ENCODE data around the gene RET. TPM values are rescaled to one million over a fixed set of nuclear protein-coding genes. Genes with fewer than 3 reads are reported as not detected.

RET gene
- total and polyA plus RNA-seq, 2 donors from 2014 or later = 1.1 to 3.1 TPM

DNA sequence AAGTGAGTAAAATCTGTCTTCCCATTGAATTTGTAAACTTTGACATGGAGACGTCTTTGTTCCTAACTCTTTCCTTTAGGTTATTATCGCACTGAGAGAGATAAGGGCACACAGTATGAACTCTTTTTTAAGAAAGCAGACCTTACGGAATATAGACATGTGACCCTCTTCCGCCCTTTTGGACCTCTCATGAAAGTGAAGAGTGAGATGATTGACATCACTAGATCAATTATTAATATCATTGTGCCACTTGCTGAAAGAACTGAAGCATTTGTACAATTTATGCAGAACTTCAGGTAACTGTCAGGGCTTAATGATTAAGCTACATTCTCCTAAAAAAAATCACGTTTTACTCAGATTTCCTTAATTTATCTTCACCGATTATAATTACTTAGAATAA lies 81.8 kb downstream of the RET start:
- no peak for DNase-seq
- intact Hi-C loops (cut with DNase I) = no loop called here
- peaks cover 0 to 6% (median 3%) of the 10 kb centered on the region in 3 donors for H3K4me1 ChIP-seq (ENCODE audit: control insufficient read depth in 2 of 3, insufficient read depth in 2 of 3, low read depth in 1 of 3, low read length in 3 of 3)
- H3K36me3 ChIP-seq (ENCODE audit: control insufficient read depth in 2 of 3, insufficient read depth in 3 of 3, low read length in 3 of 3) = peaks cover 0 to 2% (median 0%) of the 10 kb centered on the region in 3 donors
- no peak overlapping the region for H3K27ac ChIP-seq (ENCODE audit: low read depth in 2 of 2, low read length in 2 of 2)
- TF ChIP-seq, protein P1, sequence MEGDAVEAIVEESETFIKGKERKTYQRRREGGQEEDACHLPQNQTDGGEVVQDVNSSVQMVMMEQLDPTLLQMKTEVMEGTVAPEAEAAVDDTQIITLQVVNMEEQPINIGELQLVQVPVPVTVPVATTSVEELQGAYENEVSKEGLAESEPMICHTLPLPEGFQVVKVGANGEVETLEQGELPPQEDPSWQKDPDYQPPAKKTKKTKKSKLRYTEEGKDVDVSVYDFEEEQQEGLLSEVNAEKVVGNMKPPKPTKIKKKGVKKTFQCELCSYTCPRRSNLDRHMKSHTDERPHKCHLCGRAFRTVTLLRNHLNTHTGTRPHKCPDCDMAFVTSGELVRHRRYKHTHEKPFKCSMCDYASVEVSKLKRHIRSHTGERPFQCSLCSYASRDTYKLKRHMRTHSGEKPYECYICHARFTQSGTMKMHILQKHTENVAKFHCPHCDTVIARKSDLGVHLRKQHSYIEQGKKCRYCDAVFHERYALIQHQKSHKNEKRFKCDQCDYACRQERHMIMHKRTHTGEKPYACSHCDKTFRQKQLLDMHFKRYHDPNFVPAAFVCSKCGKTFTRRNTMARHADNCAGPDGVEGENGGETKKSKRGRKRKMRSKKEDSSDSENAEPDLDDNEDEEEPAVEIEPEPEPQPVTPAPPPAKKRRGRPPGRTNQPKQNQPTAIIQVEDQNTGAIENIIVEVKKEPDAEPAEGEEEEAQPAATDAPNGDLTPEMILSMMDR (IDR thresholded peaks at IDR 0.05; ENCODE audit: borderline replicate concordance, extremely low read depth, insufficient read depth) = no peak
- H3K9me3 ChIP-seq (ENCODE audit: control insufficient read depth in 2 of 3, insufficient read depth in 1 of 3, low read length in 3 of 3) = no peaks in the 10 kb centered on the region
- peak; percentile 33 for FAIRE-seq
- no peak overlapping the region for H3K9ac ChIP-seq (ENCODE audit: low read length in 3 of 3)
- H3K27me3 ChIP-seq (ENCODE audit: control insufficient read depth, insufficient read depth, low read length) = no peaks in the 10 kb centered on the region
- no peak overlapping the region for H3K4me3 ChIP-seq (ENCODE audit: low read length in 3 of 3)

DNA sequence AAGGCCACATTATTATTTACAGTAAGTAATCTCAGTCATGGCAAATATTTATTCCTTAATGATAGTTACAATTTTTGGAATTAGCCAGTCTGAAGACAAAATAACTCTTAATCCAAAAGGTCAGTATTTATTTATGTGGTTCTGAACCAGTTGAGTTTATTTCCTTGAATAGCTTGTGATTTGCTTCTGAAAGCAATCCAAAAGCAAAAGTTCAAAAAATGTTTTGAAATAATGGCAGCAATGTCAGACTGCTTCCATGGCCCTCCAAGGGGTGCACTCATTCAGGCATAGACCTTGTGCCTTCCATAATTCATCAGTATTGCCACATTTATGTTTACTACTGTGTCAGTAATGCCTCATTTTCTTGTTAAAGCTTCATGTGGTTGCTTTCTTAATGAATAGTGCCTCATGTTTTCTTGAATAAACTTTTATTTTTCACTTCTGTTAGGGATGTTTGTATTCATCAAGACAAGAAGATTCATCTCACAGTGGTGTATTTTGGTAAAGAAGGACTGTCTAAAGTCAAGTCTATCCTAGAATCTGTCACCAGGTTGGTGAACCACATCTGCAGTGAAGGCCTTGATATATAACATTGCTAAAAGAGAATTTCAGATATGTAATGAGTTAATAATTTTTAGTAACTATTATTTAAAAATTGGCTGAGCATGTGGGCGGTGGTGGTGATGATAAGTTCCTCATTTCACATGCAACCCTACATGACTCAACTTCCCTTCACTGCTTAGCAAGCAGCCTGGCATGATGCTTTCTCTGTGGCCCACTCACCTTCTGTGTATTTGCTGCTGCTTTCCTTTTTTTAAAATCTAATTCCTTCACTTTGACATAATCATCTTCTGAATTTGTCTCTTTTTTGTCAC lies 83.4 kb downstream of the RET start:
- Histone ChIP-seq H3K9ac (ENCODE audit: low read length in 3 of 3) (no peak overlapping the region), H3K9me3 (ENCODE audit: control insufficient read depth in 2 of 3, insufficient read depth in 1 of 3, low read length in 3 of 3) (no peaks in the 10 kb centered on the region), H3K27ac (ENCODE audit: low read depth in 2 of 2, low read length in 2 of 2) (peak overlapping the region in 1 of 2 donors; percentile 7), H3K27me3 (ENCODE audit: control insufficient read depth, insufficient read depth, low read length) (no peaks in the 10 kb centered on the region), H3K36me3 (ENCODE audit: control insufficient read depth in 2 of 3, insufficient read depth in 3 of 3, low read length in 3 of 3) (peaks cover 0 to 2% (median 0%) of the 10 kb centered on the region in 3 donors), H3K4me3 (ENCODE audit: low read length in 3 of 3) (no peak overlapping the region), H3K4me1 (ENCODE audit: control insufficient read depth in 2 of 3, insufficient read depth in 2 of 3, low read depth in 1 of 3, low read length in 3 of 3) (peaks cover 0 to 6% (median 3%) of the 10 kb centered on the region in 3 donors)
- intact Hi-C loops (cut with DNase I) = no loop called here
- TF ChIP-seq, protein P1 (IDR thresholded peaks at IDR 0.05; ENCODE audit: borderline replicate concordance, extremely low read depth, insufficient read depth) = no peak
- DNase-seq (peak in 1 of 5 donors; percentile 36), FAIRE-seq (no peak)

DNA sequence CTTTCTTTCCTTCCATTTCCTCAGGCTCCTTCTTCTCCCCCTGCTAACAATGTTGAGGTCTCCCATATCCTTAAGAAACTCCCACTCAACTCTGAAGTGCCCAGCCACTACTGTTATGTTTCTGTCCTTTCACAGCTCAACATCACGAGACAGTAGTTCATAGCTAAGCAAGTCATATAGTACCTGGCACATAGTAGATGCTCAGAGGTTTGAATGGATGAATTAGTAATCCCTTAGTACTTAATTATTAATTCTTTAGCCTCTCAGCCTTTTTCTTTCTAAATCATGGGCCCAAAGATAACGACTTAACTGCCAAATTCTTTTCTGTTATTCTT lies 84.0 kb downstream of the RET start:
- Histone ChIP-seq H3K4me1 (ENCODE audit: control insufficient read depth in 2 of 3, insufficient read depth in 2 of 3, low read depth in 1 of 3, low read length in 3 of 3) (peaks cover 0 to 6% (median 3%) of the 10 kb centered on the region in 3 donors), H3K9me3 (ENCODE audit: control insufficient read depth in 2 of 3, insufficient read depth in 1 of 3, low read length in 3 of 3) (no peaks in the 10 kb centered on the region), H3K36me3 (ENCODE audit: control insufficient read depth in 2 of 3, insufficient read depth in 3 of 3, low read length in 3 of 3) (peaks cover 0 to 2% (median 0%) of the 10 kb centered on the region in 3 donors), H3K4me3 (ENCODE audit: low read length in 3 of 3) (no peak overlapping the region), H3K9ac (ENCODE audit: low read length in 3 of 3) (no peak overlapping the region), H3K27me3 (ENCODE audit: control insufficient read depth, insufficient read depth, low read length) (no peaks in the 10 kb centered on the region), H3K27ac (ENCODE audit: low read depth in 2 of 2, low read length in 2 of 2) (peak overlapping the region in 1 of 2 donors; percentile 7)
- DNase-seq = no peak
- intact Hi-C loops (cut with DNase I) = no loop called here
- TF ChIP-seq, protein P1 (IDR thresholded peaks at IDR 0.05; ENCODE audit: borderline replicate concordance, extremely low read depth, insufficient read depth) = no peak
- no peak for FAIRE-seq
